HCT116 (cell line): ENCODE results near the gene ANTKMT. TPM values are rescaled to one million over a fixed set of nuclear protein-coding genes. Genes with fewer than 3 reads are reported as not detected.

Source experiments
- ATAC-seq: fragments of 200-7000 bp; cut with Tn5 transposase; 2 replicates; pipeline ENCODE4 v1.9.1; 2020; ENCODE audit warnings: mild to moderate bottlenecking, moderate library complexity
- BruUV-seq: library from RNA; stranded (reverse); fragments of 400-500 nt; replicated peaks from 2 replicates; lab custom pipeline; 2021; lab: Mats Ljungman, UMichigan
- CTCF ChIA-PET: fragments of 300-600 bp; sonication (Branson Sonifier 250); formaldehyde crosslinking; loops from one replicate; lab custom pipeline; 2021; ENCODE audit warnings: antibody characterized with exemption; lab: Charles Lee
- POLR2A ChIA-PET: fragments of 300-600, 350-600 bp; sonication (Branson Sonifier 250); formaldehyde crosslinking; loops from one replicate; lab custom pipeline; 2021; ENCODE audit warnings: antibody characterized with exemption; lab: Charles Lee
- RAD21 ChIA-PET, 2 experiments: fragments of 300-600 bp; sonication (Branson Sonifier 250); formaldehyde crosslinking; loops; one replicate each; lab custom pipeline; 2023; ENCODE audit warnings: low total read pairs in 2 of 2; ENCODE audit not compliant: uncharacterized antibody in 2 of 2, unreplicated experiment in 2 of 2, low non-redundant PET in 1 of 2; lab: Charles Lee
- DNase-seq: peaks from one replicate; pipeline ENCODE4 v3.0.0-alpha.2; 2010; ENCODE audit warnings: low read depth, low spot score
- H2AFZ ChIP-seq: fragments of 200-600 bp; shearing (Covaris generic), sonication (generic); 2 replicates; pipeline ENCODE4 v1.6.1; 2017; ENCODE audit warnings: low read depth, mixed run types, mixed read lengths, antibody characterized with exemption, low read length; ENCODE audit not compliant: poor library complexity, severe bottlenecking
- H3K27ac ChIP-seq: 2 replicates; pipeline ENCODE4 v1.5.1; 2012; ENCODE audit warnings: low read depth, low read length
- H3K27me3 ChIP-seq: fragments of 200-600 bp; sonication (generic); 2 replicates; pipeline ENCODE4 v1.6.1; 2016; ENCODE audit warnings: mixed run types, low read length, mixed read lengths; ENCODE audit not compliant: insufficient read depth
- H3K36me3 ChIP-seq, 2 experiments: fragments of 200-500 bp in 1 of 2; fragments of 200-600 bp in 1 of 2; sonication (Bioruptor generic) in 1 of 2; sonication (generic) in 1 of 2; 2 replicates each; pipeline versions ENCODE4 v1.5.1 to v1.6.1; 2014 to 2016; ENCODE audit warnings: low read length in 2 of 2, inconsistent platforms in 1 of 2, mixed read lengths in 1 of 2, mixed run types in 1 of 2; ENCODE audit not compliant: insufficient read depth in 2 of 2, control insufficient read depth in 1 of 2
- H3K4me1 ChIP-seq, 2 experiments: fragments of 200-600 bp in 1 of 2; sonication (generic) in 1 of 2; 2 replicates each; pipeline versions ENCODE4 v1.5.1 to v1.6.1; 2012 to 2017; ENCODE audit warnings: low read length in 2 of 2, inconsistent platforms in 1 of 2, mild to moderate bottlenecking in 1 of 2, mixed read lengths in 1 of 2, mixed run types in 1 of 2, moderate library complexity in 1 of 2; ENCODE audit not compliant: insufficient read depth in 2 of 2, control insufficient read depth in 1 of 2
- H3K4me2 ChIP-seq: fragments of 200-600 bp; sonication (generic); 2 replicates; pipeline ENCODE4 v1.6.1; 2017; ENCODE audit warnings: mixed run types, low read length, mixed read lengths
- H3K4me3 ChIP-seq, 2 experiments: fragments of 200-600 bp in 1 of 2; sonication (generic) in 1 of 2; replicated peaks in 1 of 2; 2 replicates each; pipeline ENCODE4 v1.5.1; 2011 to 2016; ENCODE audit warnings: low read length in 2 of 2, control low read depth in 1 of 2, low read depth in 1 of 2, mild to moderate bottlenecking in 1 of 2, mixed read lengths in 1 of 2, mixed run types in 1 of 2
- H3K79me2 ChIP-seq: fragments of 200-600 bp; sonication (generic); 2 replicates; pipeline ENCODE4 v1.6.1; 2017; ENCODE audit warnings: mild to moderate bottlenecking, mixed run types, low read length, moderate library complexity, mixed read lengths; ENCODE audit not compliant: insufficient read depth
- H3K9ac ChIP-seq: fragments of 200-600 bp; sonication (generic); 2 replicates; pipeline ENCODE4 v1.6.1; 2016; ENCODE audit warnings: low read length, mixed read lengths
- H3K9me2 ChIP-seq: fragments of 200-600 bp; sonication (generic), shearing (Covaris generic); 2 replicates; pipeline ENCODE4 v1.6.1; 2017; ENCODE audit warnings: mixed run types, mild to moderate bottlenecking, moderate library complexity; ENCODE audit not compliant: insufficient read depth
- H3K9me3 ChIP-seq, 2 experiments: fragments of 200-500 bp in 1 of 2; fragments of 200-600 bp in 1 of 2; sonication (Bioruptor generic) in 1 of 2; sonication (generic) in 1 of 2; 2 replicates each; pipeline ENCODE4 v1.6.1; 2014 to 2017; ENCODE audit warnings: low read length in 2 of 2, mixed read lengths in 2 of 2, inconsistent platforms in 1 of 2, low read depth in 1 of 2, mild to moderate bottlenecking in 1 of 2, mixed run types in 1 of 2, moderate library complexity in 1 of 2; ENCODE audit not compliant: control insufficient read depth in 1 of 2, insufficient read depth in 1 of 2
- H4K20me1 ChIP-seq: fragments of 200-600 bp; sonication (generic), shearing (Covaris generic); 2 replicates; pipeline ENCODE4 v1.6.1; 2017; ENCODE audit warnings: mixed run types, mild to moderate bottlenecking, moderate library complexity; ENCODE audit not compliant: insufficient read depth
- ATF3 ChIP-seq: IDR thresholded peaks from 2 replicates; pipeline ENCODE4 v1.6.1; 2012
- ELF1 ChIP-seq: IDR thresholded peaks from 2 replicates; pipeline ENCODE4 v1.6.1; 2012; ENCODE audit warnings: low read depth, borderline replicate concordance
- FOSL1 ChIP-seq: IDR thresholded peaks from 2 replicates; pipeline ENCODE4 v1.6.1; 2012; ENCODE audit warnings: low read depth
- POLR2A ChIP-seq: IDR thresholded peaks from 2 replicates; pipeline ENCODE4 v1.7.0; 2011; ENCODE audit warnings: borderline replicate concordance; ENCODE audit not compliant: insufficient read depth, insufficient read length; ENCODE audit errors: extremely low read depth
- POLR2AphosphoS5 ChIP-seq: IDR thresholded peaks from 2 replicates; pipeline ENCODE4 v1.6.1; 2011; ENCODE audit warnings: mild to moderate bottlenecking, low read depth, low read length, moderate library complexity
- RAD21 ChIP-seq: IDR thresholded peaks from 2 replicates; pipeline ENCODE4 v1.6.1; 2012; ENCODE audit warnings: low read depth, mild to moderate bottlenecking
- SRF ChIP-seq: IDR thresholded peaks from 2 replicates; pipeline ENCODE4 v1.6.1; 2012; ENCODE audit warnings: low read depth
- TCF7L2 ChIP-seq: IDR thresholded peaks from 2 replicates; pipeline ENCODE4 v1.7.0; 2011; ENCODE audit warnings: borderline replicate concordance, inconsistent platforms; ENCODE audit not compliant: insufficient read depth, insufficient read length; ENCODE audit errors: extremely low read depth
- YY1 ChIP-seq: IDR thresholded peaks from 2 replicates; pipeline ENCODE4 v1.6.1; 2011; ENCODE audit warnings: low read length, low read depth, moderate library complexity, mild to moderate bottlenecking; ENCODE audit not compliant: insufficient replicate concordance; ENCODE audit errors: extremely low read depth
- ZFX ChIP-seq: fragments of 450-650 bp; IDR thresholded peaks from 2 replicates; pipeline ENCODE4 v1.6.1; 2017
- ZNF274 ChIP-seq: fragments of 200-500 bp; sonication (Bioruptor generic); IDR thresholded peaks from 2 replicates; pipeline ENCODE4 v1.6.1; 2014; ENCODE audit warnings: mild to moderate bottlenecking, low read depth, low read length, inconsistent platforms
- intact Hi-C: fragments of 100-400 bp; cut with micrococcal nuclease; formaldehyde crosslinking; loops from 2 replicates; pipeline ENCODE4 v1.10.0; 2022
- total RNA-seq: library from RNA; stranded (reverse); gene quantifications from one replicate; pipeline ENCODE4 v1.2.1, GENCODE V29; 2021; ENCODE audit not compliant: unreplicated experiment

ANTKMT gene
- total RNA-seq, 1 experiment from 2014 or later = 65.4 TPM

DNA sequence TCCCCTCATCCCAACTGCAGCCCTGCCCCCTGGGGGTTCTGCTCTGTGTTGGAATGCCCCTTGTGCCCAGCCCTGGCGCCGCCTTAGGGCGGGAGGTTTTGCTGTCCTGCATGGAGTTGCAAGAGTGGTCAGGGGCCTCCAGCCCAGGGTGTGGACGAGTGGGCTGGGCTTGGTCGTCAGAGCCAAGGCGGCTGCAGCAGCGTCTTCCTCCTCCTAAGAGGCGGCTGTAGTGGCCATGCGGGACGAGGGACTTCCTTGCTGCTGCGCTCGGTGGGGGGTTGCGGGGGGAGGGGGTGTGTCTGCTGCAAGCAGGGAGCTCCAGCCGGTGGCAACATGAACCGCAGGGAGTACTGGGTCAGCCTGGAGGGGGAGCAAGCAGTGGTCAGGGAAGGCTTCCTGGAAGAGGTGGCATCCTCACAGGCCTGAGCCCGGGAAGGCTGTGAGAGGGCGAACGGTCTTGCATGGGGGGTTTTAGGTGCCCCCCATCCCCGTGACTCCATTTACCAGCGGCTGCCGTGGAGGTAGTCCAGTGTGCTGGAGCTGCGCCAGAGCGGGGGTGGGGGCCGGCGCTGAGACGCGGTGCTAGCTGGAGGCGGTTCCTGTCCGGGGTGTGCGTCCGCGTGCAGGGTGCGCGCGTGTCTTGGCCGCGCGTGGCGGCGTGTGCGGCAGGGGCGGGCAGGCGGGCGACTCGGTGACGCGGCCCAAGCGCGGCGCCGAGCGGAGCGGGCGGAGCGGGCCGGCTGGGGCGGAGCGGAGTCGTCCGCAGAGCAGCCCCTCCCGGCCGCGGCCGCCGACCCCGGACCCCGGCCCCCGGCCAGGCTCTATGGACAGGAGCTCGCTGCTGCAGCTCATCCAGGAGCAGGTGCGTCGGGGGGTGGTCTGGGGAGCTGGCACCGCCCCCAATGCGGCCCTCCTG is 45.7 kb upstream of the ANTKMT start, which contains the start of gene RHBDL1:
TSS of gene RHBDL1 (plus strand) at position 704 of the 916 bp plus-strand sequence. CDS start at position 824, 120 bp downstream.
- Histone ChIP-seq H3K79me2 (peaks cover 3% of the 10 kb centered on the region; the same call in 1 of the 2 replicates), H3K9ac (no peak within 1 kb of the TSS), H3K9me2 (no peaks in the 10 kb centered on the region), H2AFZ (no peak within 1 kb of the TSS), H3K27ac (no peak within 1 kb of the TSS), H3K4me1 (peaks cover 0 to 7% of the 10 kb centered on the region in 2 experiments; a peak in 1 of 4 replicates), H3K4me3 (no peak within 1 kb of the TSS), H3K36me3 (peaks cover 0 to 4% of the 10 kb centered on the region in 2 experiments; a peak in 1 of 4 replicates), H4K20me1 (no peaks in the 10 kb centered on the region), H3K9me3 (no peaks in the 10 kb centered on the region), H3K27me3 (no peaks in the 10 kb centered on the region), H3K4me2 (no peak within 1 kb of the TSS)
- ChIA-PET POLR2A (no interaction called here), CTCF (no interaction called here), RAD21 (interaction anchor here in 1 of 2 experiments (0.6 kb wide), 1 partner anchor 536 kb away, joined by 3 read pairs; no protein-coding TSS in a partner anchor)
- DNase-seq (no peak), ATAC-seq (no peak)
- intact Hi-C loops = no loop called here
- TF ChIP-seq ZNF274 = no peak
- TF ChIP-seq SRF = no peak
- no peak for TF ChIP-seq POLR2A
- no peak for TF ChIP-seq FOSL1
- no peak for TF ChIP-seq ZFX
- TF ChIP-seq TCF7L2 = no peak
- no peak for TF ChIP-seq ELF1
- TF ChIP-seq POLR2AphosphoS5 = no peak
- TF ChIP-seq RAD21 = no peak
- no peak for TF ChIP-seq YY1
- TF ChIP-seq ATF3 = no peak
- no TSS peak for BruUV-seq
